ENCODE results near the gene SRI. TPM values are rescaled to one million over a fixed set of nuclear protein-coding genes. Genes with fewer than 3 reads are reported as not detected.

The SRI gene
- total RNA-seq, 1 donor from 2014 or later = 105 TPM

GRCh38 chr7:88254721-88255424 lies 35.0 kb upstream of the SRI start:
- DNase-seq (ENCODE audit: extremely low spot score, unreplicated experiment) = no peak
- H3K9me3 Mint-ChIP-seq (ENCODE audit: unreplicated experiment) = peaks cover 16% of the 10 kb centered on the region
- H3K36me3 Mint-ChIP-seq (ENCODE audit: unreplicated experiment) = no peaks in the 10 kb centered on the region
- no peak for TF ChIP-seq CTCF (IDR thresholded peaks at IDR 0.05)
- peaks cover 6% of the 10 kb centered on the region for H3K27me3 Mint-ChIP-seq (ENCODE audit: unreplicated experiment)
- H3K4me1 Mint-ChIP-seq (ENCODE audit: unreplicated experiment) = no peaks in the 10 kb centered on the region
- H3K4me3 Mint-ChIP-seq (ENCODE audit: unreplicated experiment) = no peak overlapping the region
- no peak overlapping the region for H3K27ac Mint-ChIP-seq (ENCODE audit: unreplicated experiment)

DNA sequence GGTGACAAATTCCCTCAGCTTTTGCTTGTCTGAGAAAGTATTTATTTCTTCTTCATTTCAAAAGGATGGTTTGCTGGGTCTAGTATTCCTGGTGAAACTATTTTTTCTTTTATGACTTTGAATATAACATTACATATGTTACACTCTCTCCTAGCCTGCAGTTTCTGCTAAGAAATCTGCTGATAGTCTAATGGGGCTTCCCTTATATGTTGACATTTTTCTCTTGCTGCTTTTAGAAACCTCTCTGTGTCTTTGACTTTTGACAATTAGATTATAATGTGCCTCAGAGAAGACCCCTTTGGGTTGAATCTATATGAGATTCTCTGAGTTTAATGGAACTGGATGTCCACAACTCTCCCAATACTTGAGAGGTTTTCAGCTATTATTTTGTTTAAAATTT lies 33.8 kb upstream of the SRI start:
- Mint-ChIP-seq H3K4me1 (ENCODE audit: unreplicated experiment) (no peaks in the 10 kb centered on the region), H3K27me3 (ENCODE audit: unreplicated experiment) (peaks cover 12% of the 10 kb centered on the region), H3K36me3 (ENCODE audit: unreplicated experiment) (no peaks in the 10 kb centered on the region), H3K9me3 (ENCODE audit: unreplicated experiment) (peaks cover 16% of the 10 kb centered on the region), H3K27ac (ENCODE audit: unreplicated experiment) (no peak overlapping the region), H3K4me3 (ENCODE audit: unreplicated experiment) (no peak overlapping the region)
- no peak for TF ChIP-seq CTCF (IDR thresholded peaks at IDR 0.05)
- DNase-seq (ENCODE audit: extremely low spot score, unreplicated experiment) = no peak

DNA sequence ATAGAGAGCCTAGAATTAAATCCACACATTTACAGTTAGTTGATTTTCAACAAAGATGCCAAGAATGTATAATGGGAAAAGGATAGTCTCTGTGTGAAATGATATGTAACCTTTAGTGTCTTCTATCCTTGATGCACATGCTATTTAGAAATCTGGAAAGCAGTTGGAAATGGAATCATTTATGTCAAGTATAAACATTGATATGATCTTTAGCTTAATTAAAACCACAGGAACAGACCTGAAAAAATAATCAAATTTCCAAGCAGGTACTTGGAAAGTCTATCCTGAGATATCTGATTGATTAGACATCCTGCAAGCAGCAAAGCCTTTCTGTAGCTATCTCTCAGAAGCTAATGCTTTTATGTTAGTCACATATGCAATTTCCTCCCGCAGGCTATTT lies 24.4 kb upstream of the SRI start:
- Mint-ChIP-seq H3K27me3 (ENCODE audit: unreplicated experiment) (peaks cover 45% of the 10 kb centered on the region), H3K9me3 (ENCODE audit: unreplicated experiment) (no peaks in the 10 kb centered on the region), H3K27ac (ENCODE audit: unreplicated experiment) (no peak overlapping the region), H3K4me1 (ENCODE audit: unreplicated experiment) (no peaks in the 10 kb centered on the region), H3K4me3 (ENCODE audit: unreplicated experiment) (no peak overlapping the region), H3K36me3 (ENCODE audit: unreplicated experiment) (no peaks in the 10 kb centered on the region)
- DNase-seq (ENCODE audit: extremely low spot score, unreplicated experiment) = no peak
- TF ChIP-seq CTCF (IDR thresholded peaks at IDR 0.05) = no peak

DNA sequence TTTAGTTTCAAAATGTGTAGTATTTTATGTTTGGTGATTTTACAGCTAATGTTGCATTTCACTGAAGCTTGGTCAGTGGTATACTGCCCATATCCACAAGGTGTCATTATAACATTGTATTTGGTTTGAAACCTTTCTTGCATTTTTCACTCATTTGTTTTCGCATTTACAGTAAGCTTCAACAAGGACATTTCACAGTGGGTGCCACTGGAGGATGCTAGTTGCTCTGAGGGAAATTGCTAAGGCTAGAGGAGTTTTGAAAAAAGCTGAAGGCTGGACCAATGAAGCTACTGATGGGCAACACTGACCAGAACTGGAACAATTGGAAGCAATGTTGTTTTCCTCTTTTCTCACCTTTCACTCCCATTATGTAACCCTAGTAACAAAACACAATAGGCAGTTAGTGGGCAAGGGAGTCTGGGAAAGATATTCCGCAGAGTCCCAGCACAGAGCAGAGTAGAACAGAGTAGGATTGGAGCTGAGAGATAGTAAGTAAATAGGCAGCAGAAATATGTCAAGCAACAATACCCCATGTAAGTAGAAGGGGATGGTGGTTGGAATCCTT lies 23.6 kb upstream of the SRI start:
- DNase-seq (ENCODE audit: extremely low spot score, unreplicated experiment) = no peak
- Mint-ChIP-seq H3K27ac (ENCODE audit: unreplicated experiment) (no peak overlapping the region), H3K4me1 (ENCODE audit: unreplicated experiment) (no peaks in the 10 kb centered on the region), H3K4me3 (ENCODE audit: unreplicated experiment) (no peak overlapping the region), H3K27me3 (ENCODE audit: unreplicated experiment) (peaks cover 39% of the 10 kb centered on the region), H3K36me3 (ENCODE audit: unreplicated experiment) (no peaks in the 10 kb centered on the region), H3K9me3 (ENCODE audit: unreplicated experiment) (no peaks in the 10 kb centered on the region)
- TF ChIP-seq CTCF (IDR thresholded peaks at IDR 0.05) = peak; percentile 81

GRCh38 chr7:88239852-88240251 lies 20.0 kb upstream of the SRI start:
- H3K36me3 Mint-ChIP-seq (ENCODE audit: unreplicated experiment) = no peaks in the 10 kb centered on the region

More at GRCh38 chr7:88239852-88240251, 20.0 kb upstream of the SRI start:
- no peak for TF ChIP-seq CTCF (IDR thresholded peaks at IDR 0.05)
- Mint-ChIP-seq H3K4me3 (ENCODE audit: unreplicated experiment) (no peak overlapping the region), H3K4me1 (ENCODE audit: unreplicated experiment) (no peaks in the 10 kb centered on the region), H3K27ac (ENCODE audit: unreplicated experiment) (no peak overlapping the region), H3K9me3 (ENCODE audit: unreplicated experiment) (no peaks in the 10 kb centered on the region), H3K27me3 (ENCODE audit: unreplicated experiment) (peaks cover 35% of the 10 kb centered on the region)
- DNase-seq (ENCODE audit: extremely low spot score, unreplicated experiment) = no peak

All from osteocyte (in vitro differentiated cells).